ENCODE measurements around the gene TFF1.
A peak's percentile ranks its signal among the peaks of the same experiment; 100 is the strongest.

DNA sequence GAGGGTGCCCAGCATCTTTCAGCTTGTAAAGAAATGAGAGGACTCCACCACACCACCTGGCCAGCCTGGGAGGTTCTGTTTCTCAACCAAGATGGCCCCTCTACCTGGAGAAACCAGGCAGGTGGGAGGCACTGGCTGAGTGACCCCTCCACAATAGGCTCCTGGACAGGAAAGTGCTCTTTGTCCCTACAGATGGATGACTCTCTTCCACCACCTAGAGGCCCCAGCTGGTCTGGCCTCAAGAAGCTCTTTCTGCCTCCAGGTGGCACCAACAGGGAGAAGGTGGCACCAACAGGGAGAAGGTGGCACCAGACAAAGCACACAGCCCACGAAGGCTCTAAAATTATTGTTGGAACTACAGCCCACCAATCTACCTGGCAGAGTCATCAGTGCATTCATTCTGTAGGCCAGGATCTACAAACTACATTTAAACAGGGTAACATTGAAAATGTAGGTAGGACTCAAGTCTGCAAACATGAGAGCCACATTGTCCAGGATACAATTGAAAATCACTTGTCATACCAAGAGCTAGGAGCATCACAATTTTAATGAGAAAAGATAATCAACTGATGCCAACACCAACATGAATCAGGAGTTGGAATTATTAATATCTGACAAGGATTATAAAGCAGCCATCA lies 15.1 kb upstream of the TFF1 start:
- TF ChIP-seq CTCF (conservative IDR thresholded peaks at IDR 0.05; ENCODE audit: low read length), result peak; percentile 89
- no peak for TF ChIP-seq EZH2phosphoT487 (IDR thresholded peaks at IDR 0.05; ENCODE audit: borderline replicate concordance, low read depth, low read length)
